H7 (cell line): ENCODE measurements around the gene OTOR. TPM values are rescaled to one million over a fixed set of nuclear protein-coding genes. Genes with fewer than 3 reads are reported as not detected.

Experiments
- DNase-seq: peaks from one replicate; pipeline ENCODE4 v3.0.0; 2012
- H3K27me3 ChIP-seq: 2 replicates; pipeline ENCODE4 v1.6.0; 2011; ENCODE audit warnings: mild to moderate bottlenecking, low read length; ENCODE audit not compliant: control insufficient read depth, insufficient read depth
- H3K36me3 ChIP-seq: replicated peaks from 2 replicates; pipeline ENCODE4 v1.5.1; 2011; ENCODE audit warnings: low read length; ENCODE audit not compliant: control insufficient read depth, insufficient read depth
- H3K4me3 ChIP-seq: 2 replicates; pipeline ENCODE4 v1.5.1; 2011; ENCODE audit warnings: low read depth, mild to moderate bottlenecking, control low read depth, low read length, moderate library complexity; ENCODE audit not compliant: insufficient read depth
- total RNA-seq: library from RNA; depleted of rRNA; stranded (reverse); fragments of >200 nt; shearing (Covaris generic); gene quantifications from 2 replicates; pipeline ENCODE4 v1.2.3, GENCODE V29; 2014

The OTOR gene
- total RNA-seq, 1 experiment from 2014 or later: not detected

DNA sequence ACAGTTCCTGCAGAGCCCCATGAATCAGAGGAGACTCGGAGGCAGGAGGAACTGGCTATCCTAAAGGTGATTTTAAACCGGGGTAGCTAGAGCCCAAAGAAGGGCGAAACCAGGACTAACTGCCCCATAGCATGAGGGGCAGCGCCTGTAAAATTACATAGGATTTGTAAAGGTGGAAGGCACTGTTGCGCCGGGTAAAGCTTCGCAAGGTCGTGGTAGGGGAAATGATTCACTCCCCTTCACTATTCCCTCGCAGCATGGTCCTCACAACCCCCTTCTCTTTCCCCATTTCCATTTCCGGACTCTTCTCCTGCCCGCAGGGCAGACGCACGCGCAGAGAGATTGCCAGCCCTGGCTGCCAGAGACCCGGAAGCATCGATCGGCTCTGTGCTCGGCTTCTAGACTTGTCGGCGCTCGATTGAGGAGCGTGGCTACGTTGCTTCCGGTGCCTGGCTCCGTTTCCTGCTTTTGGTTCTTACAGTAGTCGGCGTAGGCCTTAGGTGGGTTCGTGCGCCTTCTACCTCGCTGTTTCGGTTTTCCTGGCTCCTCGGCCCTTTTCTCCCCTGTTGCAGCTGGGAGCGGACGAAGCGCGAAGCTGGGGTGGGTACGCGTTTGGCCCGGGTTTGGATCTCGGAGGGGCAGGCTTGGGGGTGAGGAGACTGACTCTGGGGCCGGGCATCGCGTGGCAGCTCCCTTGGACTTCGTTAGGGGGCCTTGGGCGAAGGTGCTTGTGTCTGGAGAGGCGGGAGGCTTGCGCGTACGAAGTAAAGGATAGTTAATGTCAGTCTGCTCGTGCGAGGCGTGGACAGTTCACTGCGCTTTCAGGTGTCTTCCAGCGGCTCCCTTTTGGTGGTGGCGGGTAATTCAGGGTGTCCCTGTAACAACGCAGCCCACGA is 18.3 kb upstream of the OTOR start, which contains the start of gene SNRPB2:
TSS of gene SNRPB2 (plus strand) at position 462 of the 896 bp plus-strand sequence. CDS start 1,677 bp downstream, outside the sequence.
- peak within 1 kb of the TSS; percentile 98 for H3K4me3 ChIP-seq
- no peaks in the 10 kb centered on the region for H3K27me3 ChIP-seq
- peak; percentile 80 for DNase-seq
- peaks cover 10% of the 10 kb centered on the region for H3K36me3 ChIP-seq

DNA sequence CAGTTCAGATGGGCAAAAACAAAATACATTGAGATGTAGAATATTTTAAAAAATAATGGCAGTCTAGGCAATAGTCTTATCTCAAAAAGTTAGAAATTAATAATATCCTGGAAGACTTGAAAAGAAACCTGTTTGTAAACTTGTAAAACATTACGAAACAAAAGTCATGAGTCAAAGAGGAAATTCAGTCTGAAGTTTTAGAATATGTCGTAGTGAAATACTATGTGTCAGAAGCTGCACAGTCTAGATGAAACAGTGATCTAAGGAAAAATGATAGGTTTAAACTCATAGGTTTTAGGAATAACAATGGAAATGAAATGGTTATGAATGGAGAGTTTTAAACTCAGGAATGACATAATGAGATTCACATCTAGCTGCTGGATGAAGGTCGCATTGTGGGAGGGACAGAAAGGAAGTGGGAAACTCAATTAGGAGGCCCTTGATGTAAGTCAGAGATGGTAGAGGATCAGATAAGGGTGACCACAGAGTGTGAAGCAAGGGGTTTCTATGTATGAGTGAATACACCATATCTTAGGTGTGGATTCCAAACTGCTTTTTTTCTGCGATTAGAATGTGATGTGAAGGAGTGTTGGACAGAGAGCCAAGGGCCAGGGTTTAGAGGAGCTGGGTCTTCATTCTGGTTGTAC is 15.5 kb upstream of the OTOR start:
- no peak for DNase-seq
- H3K27me3 ChIP-seq: no peaks in the 10 kb centered on the region
- H3K36me3 ChIP-seq: peaks cover 12% of the 10 kb centered on the region
- no peak overlapping the region for H3K4me3 ChIP-seq

DNA sequence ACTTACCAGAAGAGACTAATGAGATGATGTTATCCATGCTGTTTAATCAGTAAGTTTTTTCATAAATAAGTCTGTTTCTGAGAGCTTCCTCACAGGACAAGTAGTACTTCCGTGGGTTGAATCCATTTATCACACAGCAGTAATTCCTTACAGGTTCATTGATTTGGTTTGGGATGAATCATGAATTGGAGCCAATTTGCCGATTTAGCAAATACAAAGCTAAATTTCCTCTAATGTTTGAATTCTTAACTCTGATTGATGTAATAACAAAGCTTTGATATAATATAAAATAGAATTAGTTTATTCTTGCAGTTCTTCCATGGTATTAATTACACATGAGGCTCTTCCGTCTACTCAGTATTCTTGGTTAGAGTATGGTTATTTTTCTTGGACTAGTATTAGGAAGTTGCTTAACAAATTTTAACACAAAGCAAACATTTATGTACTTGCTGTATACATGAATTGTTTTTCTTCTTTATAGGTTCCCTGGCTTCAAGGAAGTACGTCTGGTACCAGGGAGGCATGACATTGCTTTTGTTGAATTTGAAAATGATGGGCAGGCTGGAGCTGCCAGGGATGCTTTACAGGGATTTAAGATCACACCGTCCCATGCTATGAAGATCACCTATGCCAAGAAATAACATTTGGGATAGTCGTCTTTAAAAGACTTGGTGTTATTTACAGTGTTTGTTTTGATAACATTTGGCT is 7.6 kb upstream of the OTOR start:
- Histone ChIP-seq H3K27me3 (no peaks in the 10 kb centered on the region), H3K36me3 (peaks cover 6% of the 10 kb centered on the region), H3K4me3 (no peak overlapping the region)
- no peak for DNase-seq

DNA sequence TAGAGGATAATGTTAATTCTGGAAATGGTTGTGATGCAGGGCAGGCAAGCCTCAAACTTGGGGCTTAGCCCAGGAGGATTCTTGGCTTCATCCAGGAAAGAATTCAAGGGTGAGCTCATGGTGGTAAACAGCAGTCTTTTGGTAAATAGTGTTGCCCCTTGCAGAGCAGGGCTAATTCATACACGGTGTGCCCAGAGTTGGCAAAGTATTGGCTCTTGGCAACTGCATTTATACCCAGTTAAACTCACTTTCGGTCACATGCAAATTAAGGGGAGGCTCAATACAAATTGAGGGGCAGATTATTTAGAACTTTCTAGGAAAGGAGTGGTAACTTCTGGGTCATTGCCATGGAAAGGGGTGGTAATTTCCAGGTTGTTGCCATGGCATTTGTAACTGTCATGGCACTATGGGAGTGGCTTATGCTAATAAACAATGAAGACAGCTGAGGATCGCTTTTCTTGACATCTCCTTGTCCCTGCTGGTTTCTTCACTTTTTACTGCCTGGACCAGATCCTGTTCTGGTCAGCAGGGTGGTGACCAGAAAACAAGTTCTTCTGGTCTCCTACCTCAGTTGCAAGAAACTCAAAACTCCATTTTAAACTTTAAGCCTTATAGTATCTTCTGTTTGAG is 3.9 kb upstream of the OTOR start:
- H3K27me3 ChIP-seq: no peaks in the 10 kb centered on the region
- H3K4me3 ChIP-seq: no peak overlapping the region
- peaks cover 2% of the 10 kb centered on the region for H3K36me3 ChIP-seq
- DNase-seq: no peak

DNA sequence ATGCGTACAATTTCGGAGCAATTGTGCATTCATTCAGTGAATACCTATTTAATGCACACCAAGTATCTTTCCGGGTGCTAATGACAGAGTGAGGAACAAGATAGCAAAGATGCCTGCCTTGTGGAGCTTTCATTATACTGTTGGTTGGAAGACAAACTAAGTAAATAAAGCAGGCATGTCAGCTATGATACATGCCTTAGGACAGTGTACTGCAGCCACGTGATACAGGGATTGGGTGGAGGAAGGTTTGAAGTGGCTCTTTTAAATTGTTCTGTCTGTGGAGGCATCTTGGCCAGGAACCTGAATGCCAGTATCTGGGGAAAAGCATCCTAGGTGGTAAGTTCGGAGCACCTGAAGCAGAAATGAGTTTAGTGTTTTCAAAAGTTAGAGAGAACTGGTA is 3.0 kb upstream of the OTOR start:
- Histone ChIP-seq H3K4me3 (no peak overlapping the region), H3K27me3 (no peaks in the 10 kb centered on the region), H3K36me3 (peaks cover 2% of the 10 kb centered on the region)
- DNase-seq: no peak

DNA sequence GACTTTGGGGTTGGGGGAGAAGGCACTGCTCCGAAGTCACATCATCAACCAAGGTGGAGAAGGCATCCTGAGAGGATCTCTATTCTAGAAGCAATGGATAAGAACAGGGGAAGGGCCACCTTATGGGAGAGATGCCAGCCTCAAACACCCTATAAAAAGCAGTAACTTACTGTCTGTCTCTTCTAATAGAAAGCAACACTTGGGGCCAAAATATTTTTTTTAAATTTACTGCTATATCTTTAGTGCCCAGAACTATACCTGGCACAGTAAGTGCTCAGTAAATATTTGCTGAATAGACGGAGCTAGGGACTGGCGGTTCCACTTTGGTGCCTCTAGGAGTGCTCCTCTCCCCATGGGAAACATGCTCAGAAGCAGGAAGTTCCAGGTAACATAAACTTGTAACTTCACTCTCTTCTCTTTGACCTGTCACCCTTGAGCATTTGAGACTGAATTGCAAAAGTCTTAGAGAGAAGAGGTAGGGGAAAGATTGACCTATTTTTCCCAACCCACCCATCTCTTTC is 807 bp upstream of the OTOR start:
- no peaks in the 10 kb centered on the region for H3K27me3 ChIP-seq
- no peak overlapping the region for H3K4me3 ChIP-seq
- no peaks in the 10 kb centered on the region for H3K36me3 ChIP-seq
- DNase-seq: no peak

DNA sequence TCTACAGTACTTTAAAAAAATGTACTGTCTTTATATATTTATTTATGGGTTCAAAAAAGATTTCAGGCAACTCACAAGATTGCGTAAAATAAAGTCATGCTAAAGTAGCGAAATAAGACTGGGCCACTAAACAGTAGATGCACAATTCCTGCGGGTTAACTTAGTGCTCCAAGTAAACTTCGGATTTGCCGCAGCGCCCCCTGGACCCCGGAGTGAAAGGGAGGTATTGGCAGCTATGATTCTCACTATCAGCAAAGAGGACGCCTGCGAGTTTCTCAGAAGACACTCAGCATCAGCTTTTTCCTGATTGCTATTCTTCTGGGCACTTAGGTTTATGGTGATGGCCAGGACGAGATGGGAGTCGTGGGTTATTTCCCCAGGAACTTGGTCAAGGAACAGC is 1.4 kb downstream of the OTOR start:
- no peak overlapping the region for H3K4me3 ChIP-seq
- DNase-seq: peak; percentile 19
- H3K27me3 ChIP-seq: no peaks in the 10 kb centered on the region
- no peaks in the 10 kb centered on the region for H3K36me3 ChIP-seq

DNA sequence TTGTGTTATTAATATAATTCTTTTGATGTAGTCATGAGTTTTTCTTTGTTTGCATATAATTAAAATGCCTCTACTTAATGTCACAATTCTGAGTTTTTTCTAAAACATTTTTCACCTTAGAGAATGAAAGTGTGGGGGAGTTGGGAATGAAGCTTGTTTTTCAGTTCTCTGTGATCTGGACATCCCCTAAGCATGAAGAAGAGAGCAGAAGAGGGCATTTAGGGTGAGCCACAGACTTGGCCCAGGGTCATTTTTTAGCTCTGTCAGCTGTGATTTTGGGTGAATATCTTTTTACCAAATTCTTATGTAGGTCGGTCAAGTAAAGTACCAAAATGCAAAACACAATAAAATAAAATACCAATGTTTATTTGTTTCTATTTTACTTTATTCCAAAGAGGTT is 3.9 kb downstream of the OTOR start:
- no peak overlapping the region for H3K4me3 ChIP-seq
- no peaks in the 10 kb centered on the region for H3K27me3 ChIP-seq
- no peak for DNase-seq
- H3K36me3 ChIP-seq: no peaks in the 10 kb centered on the region

DNA sequence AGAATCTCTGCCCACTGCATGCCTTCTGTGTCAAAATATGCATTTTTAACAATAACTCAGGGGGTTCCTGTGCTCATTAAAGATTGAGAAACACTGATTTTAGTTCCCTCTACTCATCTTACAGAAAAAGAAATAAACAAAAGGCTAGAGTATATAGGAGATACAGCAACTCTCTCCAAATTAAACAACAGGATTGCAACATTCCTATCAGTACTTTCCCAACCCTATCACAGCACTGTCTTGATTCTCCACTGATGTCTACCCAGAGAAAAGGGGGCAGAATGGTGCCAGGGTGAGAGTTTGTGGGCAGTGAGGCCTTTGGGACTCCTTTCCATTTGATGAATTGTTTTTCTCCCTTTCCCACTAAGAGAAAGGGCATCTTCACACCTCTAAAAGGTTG is 4.7 kb downstream of the OTOR start:
- Histone ChIP-seq H3K36me3 (no peaks in the 10 kb centered on the region), H3K4me3 (no peak overlapping the region), H3K27me3 (no peaks in the 10 kb centered on the region)
- DNase-seq: no peak

DNA sequence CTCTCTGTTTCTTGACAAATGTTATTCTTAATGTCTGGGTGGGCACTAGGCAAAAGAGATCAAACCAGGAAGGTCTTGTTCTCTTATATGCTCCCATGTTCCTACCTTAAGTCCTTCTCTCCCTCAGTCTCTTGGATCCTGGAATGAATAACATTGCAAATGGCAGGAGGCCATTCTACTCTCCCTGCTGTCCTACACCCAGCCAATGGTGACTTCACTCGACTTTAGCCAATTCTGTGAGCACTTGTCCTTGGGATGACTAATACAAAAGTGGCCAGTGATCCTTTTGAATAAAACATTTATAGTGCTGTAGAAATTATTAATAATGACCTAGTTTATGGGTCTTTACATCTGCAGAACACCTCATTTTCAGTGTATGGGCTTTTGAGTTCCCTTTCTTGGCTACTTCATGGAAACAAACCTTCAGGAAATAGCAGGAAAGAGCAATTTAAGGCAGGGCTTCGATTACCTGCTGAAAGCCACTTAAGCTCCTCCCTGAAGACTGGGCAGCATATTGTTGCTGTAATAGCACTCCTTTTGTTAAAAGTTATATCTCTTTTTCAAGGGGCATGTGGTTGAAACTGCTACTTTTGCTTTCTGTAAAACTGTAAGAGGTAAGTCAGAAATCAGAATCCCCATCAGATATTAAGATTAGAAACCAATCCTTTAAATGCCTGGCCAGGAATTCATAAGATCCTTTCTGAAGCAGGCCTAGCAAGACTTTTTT is 10.5 kb downstream of the OTOR start:
- Histone ChIP-seq H3K4me3 (no peak overlapping the region), H3K27me3 (no peaks in the 10 kb centered on the region), H3K36me3 (no peaks in the 10 kb centered on the region)
- no peak for DNase-seq

DNA sequence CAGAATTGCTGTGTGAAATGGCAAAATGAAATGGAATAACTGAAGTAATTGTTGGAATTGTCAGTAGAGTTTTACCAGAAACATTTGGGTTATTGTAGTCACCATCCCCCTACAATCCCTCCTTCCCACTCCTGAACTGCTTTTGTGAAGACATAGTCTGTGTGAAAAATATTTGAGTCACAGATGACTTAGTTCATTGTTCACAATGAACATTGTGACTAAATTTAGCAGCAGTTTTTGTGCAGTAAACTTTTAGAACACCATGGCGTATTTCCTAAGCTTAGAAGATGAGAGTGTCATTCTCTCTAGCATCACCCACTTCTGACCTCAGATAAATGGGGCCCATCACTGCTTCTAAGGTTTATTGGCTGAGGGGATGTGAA is 11.0 kb downstream of the OTOR start:
- Histone ChIP-seq H3K36me3 (no peaks in the 10 kb centered on the region), H3K4me3 (no peak overlapping the region), H3K27me3 (no peaks in the 10 kb centered on the region)
- DNase-seq: no peak

DNA sequence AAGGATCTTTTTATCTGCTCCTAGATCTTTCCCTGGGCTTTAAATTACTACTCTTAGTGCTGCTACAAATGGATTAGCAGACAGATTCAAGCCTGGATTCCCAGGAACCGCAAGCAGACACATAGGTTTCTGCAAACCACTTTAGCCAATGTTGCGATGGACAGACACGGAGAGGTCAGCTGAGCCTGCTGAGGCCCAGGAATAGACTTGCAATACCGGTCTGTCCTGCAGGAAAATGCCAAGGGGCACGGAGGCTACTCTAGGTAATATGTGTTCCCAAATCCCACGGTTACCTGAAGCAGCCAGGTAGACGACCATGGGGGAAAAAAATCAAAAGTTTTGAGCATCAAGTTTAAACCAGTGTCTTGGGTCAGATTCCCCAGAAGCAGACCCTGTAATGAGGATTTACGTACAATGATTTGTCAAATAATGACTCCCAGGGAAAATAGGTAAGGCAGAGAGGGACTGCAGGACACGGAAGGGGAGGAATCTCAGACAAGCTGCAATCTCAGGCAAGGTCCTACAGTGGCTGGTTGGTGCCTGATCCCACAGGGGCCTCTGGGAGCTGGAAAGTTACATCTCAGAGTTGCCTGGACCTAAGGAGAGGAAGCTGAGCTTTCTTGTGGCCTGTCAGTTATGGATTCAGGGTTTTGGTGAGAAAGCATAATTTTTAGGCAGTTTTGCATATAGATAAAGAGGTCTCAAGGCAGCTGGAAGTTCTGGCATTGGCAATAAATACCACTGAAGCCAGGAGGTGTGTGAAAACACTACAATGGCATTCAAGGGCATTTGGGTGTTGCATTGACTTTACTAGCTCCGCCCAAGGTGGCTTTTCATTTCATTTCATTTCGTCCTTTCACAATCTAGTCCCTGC is 12.5 kb downstream of the OTOR start:
- no peak overlapping the region for H3K4me3 ChIP-seq
- no peaks in the 10 kb centered on the region for H3K36me3 ChIP-seq
- no peak for DNase-seq
- no peaks in the 10 kb centered on the region for H3K27me3 ChIP-seq

DNA sequence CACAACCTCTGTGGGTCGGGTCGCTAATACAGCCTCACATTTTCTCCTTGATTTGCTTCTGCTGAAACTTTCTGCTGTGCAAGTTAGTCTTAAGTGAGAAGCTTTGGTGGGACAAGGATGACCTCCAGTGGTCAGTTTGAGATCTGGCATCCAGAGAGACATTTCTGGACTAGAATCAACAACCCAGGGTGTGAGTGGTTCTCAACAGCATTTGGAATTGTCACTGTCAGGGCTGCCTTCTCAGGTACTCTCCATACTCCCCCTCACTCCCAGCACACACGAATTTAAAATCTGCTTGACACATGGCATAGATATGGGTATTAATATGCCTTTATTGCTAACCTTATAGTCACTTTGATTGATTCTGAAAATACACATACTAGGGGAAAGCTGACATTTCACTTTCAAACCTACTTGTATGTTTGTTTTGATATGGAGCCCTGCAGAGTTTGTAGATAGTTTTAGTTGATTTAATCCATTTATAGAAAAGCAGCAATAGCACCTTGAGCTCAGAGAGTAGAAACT is 13.2 kb downstream of the OTOR start:
- Histone ChIP-seq H3K36me3 (no peaks in the 10 kb centered on the region), H3K4me3 (no peak overlapping the region), H3K27me3 (no peaks in the 10 kb centered on the region)
- DNase-seq: peak; percentile 26
